HK-2 (cell line): ENCODE data around the gene GPR27.

Experiments used
- DNase-seq: peaks from one replicate; pipeline ENCODE4 v3.0.0-alpha.2; 2018; ENCODE audit not compliant: unreplicated experiment

GPR27 gene

DNA sequence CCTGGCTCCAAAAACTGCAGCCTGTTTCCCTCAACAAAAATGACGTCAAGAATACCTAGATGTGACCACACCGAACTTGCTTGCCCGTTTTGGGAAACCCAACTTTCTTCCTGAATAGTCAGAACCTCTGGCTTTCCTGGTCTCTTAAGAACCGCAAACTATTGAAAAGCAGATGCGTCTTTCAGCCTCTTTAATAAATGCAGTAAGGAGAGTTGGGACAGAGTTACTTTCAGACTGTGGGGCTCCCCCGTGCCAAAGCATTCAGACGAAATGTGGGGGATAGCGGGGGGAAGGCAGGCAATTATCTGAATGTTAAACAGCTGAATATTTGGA, 32.5 kb downstream of the GPR27 start:
- DNase-seq, result no peak

DNA sequence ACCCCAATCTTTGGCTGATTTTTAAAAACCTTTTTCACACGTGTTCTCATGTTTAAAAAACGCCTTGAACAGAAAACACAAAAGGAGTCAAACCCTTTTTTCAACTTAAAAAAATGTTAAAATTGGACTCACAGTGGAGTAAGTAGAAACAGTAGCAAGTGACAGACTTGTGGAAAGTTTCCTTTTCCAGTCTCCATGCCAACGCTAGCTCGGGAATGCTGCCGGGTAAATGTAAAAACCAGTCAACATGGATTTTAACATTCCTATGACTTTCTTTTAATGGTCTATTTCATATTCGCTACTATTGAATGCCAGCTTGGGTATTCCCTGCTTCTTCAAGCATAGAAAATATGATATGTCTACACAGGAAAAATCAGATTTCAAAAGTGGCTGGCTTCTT, 32.9 kb downstream of the GPR27 start:
- no peak for DNase-seq

DNA sequence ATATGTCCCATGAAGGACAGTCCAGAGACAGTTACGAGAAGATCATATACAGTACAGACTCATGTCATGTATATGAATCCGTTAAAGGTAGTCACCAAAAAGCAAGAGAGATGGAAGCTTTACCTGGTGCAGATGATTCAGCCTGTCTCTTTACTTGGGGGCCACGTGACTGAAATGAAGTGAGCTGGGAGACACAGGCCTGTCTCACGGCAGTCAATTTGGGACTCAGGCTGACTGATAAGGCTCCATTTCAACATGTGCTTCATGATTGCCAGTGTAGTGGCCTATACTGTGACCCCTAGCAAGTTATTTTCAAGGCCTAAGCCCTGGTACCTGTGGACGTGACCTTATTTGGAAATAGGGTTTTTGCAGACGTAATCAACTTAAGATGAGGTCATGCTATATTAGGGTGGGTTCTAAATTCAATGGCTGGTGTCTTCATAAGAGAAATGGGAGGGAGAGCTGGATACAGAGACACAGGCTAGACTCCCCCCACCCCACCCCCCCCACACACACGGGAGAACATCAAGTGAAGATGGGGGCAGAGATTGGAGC, 34.3 kb downstream of the GPR27 start:
- DNase-seq, result no peak

DNA sequence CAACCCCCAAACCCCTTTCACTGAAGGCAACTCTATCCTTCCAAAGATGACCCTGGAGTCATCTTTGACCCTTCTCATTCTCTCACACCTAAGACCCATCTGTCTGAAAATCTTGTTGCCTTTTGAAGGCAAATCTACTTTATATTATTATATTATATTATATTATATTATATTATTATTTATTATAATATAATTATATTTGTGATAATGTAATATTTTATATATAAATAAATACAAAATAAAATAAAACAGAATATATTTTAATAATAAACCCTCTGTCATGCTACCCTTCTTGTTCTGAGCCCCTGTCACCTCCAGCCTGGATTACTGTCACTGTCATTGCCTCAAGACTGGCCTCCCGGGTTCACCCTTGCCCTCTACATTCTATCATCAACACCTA, 36.3 kb downstream of the GPR27 start:
- DNase-seq, result no peak

DNA sequence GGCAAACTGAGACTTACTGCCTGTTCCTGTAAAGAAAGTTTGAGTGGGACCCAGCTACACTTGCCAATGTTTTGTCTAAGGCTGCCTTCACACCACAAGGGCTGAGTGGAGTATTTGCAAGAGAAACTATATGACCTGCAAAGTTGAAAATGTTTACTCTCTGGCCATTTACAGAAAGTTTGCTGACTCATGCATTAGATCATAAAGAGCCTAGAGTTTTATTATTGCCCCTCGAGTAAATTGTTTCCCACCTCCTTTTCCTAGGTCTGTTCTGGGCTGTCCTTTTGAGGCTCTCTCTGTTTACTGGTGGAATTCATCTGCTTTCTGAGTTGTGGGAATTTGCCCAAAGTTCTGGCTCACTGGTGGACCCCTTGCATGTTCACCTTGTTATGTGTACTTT, 38.0 kb downstream of the GPR27 start:
- DNase-seq, result no peak

DNA sequence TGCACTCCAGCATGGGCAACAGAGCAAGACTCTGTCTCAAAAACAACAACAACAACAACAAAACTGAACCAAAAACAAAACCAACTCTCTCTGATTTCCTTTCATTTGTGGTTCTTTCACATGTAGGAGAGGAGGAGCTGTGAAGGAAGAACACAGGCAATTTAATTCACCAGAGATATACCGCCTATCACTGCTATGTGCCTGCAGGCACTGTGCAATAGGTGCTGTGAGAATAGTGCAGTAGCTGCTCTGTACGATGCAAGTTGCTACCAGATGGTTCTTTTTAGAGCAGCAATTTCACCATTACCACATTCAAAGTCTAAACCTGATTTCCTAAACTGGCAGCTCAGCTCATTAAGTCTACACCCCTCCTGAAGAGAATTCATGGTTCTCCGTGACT, 42.6 kb downstream of the GPR27 start:
- DNase-seq, result no peak

DNA sequence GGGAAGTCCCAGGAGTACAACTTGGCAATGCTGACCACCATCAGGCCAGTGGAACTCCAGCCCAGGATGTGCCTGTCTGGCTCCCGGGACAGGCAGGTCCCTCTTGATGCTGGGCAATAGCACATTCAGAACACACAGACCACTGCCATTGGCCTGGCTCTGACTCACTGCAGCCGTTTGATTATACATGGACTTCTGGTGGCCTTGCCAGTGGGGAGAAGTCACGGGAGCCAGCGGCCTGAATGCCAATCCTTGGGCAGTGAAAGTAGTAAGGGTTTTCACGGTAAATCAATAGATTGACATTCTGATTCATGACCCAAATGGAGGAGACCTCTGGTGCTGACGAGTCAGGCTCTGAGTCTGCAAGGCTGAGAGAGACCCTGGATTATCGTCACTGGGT, 43.8 kb downstream of the GPR27 start:
- no peak for DNase-seq

DNA sequence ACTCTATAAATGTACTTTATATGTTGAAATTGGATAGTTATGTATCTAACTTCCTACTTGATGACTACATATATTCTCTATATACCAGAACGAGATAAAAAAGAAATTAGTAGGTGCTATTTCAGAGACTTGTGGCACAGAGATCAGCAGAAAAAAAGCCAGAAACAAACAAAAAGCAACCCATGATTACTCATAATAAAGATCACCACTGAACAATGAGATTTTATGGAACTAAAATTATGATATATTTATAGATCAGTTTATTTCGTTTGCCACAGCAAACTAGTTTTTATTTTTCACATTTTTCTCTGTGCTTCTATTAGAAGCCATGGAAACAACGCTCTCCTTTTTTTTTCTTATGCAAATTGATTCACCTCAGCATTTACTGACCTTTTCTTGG, 46.4 kb downstream of the GPR27 start:
- DNase-seq, result no peak

DNA sequence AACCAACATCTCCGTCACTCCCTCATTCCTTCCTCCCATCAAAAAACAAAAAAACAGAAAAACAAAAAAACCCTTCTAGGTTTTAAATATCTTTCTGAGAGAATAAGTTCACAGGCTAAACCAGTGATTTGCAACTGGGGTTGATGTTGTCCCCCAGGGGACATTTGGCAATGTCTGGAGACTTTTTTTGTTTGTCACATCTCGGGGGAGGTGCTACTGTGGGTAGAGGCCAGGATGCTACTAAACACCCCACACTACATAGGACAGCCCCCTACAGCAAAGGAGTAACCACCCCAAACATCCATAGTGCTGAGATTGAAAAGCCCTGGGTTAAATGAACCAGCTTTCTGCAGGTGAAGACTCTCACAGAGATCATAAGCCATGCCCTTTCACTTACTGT, 48.3 kb downstream of the GPR27 start:
- no peak for DNase-seq

DNA sequence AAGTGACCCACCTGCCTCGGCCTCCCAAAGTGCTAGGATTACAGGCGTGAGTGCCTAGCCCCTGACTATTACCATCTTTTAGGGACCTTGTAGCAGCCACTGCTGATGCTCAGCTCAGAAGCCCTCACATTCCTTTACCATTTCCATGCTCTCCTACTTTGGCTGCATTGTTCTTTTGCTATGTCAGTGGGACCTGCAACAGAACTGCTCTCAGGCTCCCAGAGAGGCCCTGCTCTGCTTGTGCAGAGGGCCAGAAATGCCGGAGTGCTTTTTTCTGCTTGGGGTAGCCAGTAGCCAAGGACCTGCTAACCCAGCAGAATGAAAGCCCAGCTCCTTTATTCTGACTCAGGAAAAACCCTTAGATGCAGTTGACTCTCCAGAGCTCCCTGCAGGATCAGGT, 49.6 kb downstream of the GPR27 start:
- no peak for DNase-seq

DNA sequence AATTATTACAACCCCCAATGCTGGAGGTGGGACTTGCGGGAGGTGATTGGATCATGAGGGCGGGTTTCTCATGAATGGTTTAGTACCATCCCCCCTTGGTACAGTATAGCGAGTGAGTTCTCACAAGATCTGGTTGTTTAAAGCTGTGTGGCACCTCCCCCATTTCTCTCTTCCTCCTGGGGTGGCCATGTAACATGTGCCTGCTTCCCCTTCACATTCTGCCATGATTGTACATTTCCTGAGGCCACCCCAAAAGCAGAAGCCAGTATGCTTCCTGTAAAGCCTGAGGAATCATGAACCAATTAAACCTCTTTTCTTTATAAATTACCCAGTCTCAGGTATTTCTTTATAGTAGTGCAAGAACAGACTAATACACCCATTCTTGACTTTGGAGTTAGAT, 51.5 kb downstream of the GPR27 start:
- DNase-seq, result no peak

DNA sequence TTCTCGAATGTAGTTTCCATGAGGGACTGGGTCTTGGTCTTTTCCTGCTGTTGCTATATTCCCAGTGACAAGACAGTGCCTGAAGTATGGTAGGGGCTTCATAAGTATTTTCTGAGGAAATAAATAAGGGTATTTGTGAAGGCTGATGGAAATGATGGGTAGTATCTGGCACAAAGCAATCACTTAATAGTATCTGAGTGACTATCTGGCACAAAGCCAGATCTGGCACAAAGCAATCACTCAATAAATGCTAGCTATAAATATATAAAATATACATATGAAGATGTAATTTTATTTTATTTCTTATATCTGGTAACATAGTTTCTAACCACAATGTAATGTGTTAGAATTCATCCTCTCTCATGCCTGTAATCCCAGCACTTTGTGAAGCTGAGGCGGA, 52.0 kb downstream of the GPR27 start:
- no peak for DNase-seq
